Hematopoietic multipotent progenitor cell treated with erythropoietin and hydrocortisone succinate and interleukin-3 and kit ligand, for 17 days (in vitro differentiated cells): ENCODE results near the gene ZSCAN30.

Experiments used
- DNase-seq: peaks from one replicate; pipeline ENCODE4 v3.0.0-alpha.2; 2015; ENCODE audit warnings: low spot score

The ZSCAN30 gene

GRCh38 chr18:35290094-35290735 is at the start of gene ZSCAN30:
ZSCAN30 (minus strand) TSS chr18:35290229; CDS start chr18:35264352, 25,877 bp downstream.
- peak; percentile 92 for DNase-seq

DNA sequence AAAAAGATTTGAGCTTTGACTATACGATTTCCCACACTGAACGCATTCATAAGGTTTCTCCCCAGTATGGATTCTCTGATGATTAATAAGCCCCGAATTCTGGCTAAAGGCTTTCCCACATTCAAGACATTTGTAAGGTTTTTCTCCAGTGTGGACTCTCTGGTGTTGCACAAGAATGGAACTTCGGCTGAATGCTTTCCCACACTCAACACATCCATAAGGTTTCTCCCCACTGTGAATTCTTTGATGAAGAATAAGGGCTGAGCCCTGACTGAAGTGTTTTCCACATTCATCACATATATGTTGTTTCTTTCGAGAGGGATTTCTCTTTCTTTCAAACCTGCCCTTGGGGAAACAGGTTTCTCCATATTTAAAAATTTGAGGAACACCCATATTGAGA is 47.3 kb upstream of the ZSCAN30 start:
- DNase-seq, result no peak

GRCh38 chr18:35335866-35336265 is 45.8 kb upstream of the ZSCAN30 start:
- DNase-seq, result no peak

DNA sequence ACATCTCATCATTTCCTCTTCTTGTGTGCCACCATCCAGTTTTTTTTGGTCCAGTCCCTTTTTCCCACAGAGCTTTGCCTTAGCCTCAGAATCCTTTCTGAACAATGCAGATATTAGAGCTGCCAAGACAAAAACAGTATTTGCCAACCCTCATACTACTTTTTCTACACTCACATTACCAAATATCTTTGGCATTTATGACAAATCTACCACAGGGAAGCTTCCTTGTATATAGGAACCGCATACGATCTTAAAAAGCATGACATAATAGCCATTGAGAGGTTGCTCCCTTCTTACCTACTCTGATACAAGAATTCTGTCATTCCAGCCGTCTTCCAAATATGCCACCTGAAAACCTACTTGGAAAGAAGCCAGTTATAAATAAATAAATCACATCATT is 44.8 kb upstream of the ZSCAN30 start:
- no peak for DNase-seq

DNA sequence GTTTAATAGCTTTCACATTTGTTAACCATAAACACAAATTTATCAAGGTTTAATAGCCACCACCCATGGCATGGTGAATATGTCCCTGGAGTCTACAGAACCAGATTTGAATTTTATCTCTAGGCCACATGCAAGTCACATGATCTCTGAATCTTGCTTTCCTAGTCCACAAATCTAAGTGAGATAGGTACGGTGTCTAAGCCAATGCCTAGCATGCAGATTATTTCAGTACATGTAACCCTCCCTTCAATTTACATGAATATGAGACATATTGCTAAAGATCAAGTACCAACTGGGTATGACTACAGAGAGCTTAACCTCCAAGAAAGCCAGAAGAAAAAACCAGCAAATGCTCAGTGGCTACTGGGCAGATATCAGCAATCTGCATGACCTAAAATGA is 44.2 kb upstream of the ZSCAN30 start:
- DNase-seq, result peak; percentile 83

DNA sequence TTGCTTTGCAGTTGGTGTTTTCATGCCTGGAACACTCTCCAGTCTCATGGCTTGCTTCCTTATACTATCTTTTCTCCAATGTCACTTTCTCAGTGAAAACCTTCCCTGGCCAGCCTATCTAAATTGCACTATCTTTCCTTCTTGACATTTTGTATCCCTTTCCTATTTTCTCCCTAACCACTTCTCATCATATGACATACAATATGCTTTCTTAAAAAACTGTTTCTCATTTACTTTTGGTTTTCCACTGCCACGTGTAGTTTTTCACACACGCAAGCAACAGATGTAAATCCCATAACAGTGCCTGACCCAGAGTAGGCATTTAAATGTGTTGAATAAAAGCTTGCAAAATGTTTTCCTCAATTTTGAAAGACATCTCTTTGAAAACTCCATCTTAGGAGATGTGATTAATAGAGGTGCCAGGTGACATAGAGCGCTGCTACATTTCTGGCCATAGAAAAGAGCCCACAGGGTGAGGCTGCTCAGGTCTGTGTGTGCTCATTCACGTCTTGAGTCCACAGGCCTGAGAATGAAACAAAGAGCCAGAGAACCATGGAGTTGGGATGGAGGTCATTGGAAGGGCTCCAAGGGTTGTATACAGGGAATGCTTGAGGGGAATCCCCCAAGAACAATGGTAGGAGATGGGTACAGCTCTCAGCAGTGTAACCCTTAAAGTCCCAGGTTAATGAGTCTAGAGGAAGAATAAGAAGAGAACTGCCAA is 41.5 kb upstream of the ZSCAN30 start:
- DNase-seq, result no peak

- no peak for DNase-seq
These were observed 38.8 kb upstream of the ZSCAN30 start for GRCh38 chr18:35328868-35329267.

- DNase-seq, result no peak
These were observed 36.8 kb upstream of the ZSCAN30 start for GRCh38 chr18:35326695-35327387.

- no peak for DNase-seq
These were observed 35.1 kb upstream of the ZSCAN30 start for GRCh38 chr18:35324926-35325655.

DNA sequence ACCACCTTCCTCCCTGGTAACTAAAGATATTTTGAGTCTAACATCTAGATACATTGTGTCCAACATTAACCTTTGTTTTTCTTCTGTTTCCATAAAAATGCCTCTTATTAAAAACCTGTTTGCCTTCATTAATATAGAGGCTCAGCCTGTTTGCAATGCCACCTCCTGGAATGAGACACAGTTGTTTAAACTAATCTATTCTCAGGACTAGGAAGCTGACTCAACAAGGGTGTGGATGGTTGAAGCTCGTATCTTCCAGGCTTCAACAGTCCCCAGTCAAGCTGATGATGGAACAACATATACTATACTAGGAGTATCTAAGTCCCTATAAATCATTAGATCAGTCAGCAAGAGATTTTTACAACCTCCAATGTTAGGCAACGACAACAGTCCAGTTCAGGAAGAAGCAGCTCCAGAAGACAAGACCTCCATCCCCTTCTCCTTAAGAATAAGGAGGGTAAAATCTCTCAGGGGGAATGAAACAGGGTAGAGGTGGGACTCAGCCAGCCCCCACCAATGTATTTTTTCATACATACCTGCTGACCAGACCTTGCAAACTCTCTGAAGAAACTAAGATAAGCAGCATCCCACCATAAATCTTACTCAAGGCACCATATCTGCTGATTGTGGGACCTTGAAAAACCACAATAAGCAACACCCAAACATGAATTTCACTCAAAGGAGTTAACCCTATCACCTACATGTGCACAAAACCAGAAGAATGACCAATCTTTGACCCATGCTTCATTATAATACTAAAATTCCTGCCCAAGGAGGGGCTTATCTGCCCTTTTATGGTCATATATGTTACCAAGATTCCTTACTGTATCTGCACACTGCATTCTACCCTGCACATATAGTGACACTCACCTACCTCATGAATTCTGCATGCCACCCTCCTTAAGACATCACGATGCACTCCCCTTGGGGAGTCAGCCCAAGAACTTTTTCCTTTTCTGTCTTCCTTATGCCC is 32.7 kb upstream of the ZSCAN30 start:
- peak; percentile 41 for DNase-seq

GRCh38 chr18:35311496-35311895 is 21.5 kb upstream of the ZSCAN30 start:
- DNase-seq, result no peak

DNA sequence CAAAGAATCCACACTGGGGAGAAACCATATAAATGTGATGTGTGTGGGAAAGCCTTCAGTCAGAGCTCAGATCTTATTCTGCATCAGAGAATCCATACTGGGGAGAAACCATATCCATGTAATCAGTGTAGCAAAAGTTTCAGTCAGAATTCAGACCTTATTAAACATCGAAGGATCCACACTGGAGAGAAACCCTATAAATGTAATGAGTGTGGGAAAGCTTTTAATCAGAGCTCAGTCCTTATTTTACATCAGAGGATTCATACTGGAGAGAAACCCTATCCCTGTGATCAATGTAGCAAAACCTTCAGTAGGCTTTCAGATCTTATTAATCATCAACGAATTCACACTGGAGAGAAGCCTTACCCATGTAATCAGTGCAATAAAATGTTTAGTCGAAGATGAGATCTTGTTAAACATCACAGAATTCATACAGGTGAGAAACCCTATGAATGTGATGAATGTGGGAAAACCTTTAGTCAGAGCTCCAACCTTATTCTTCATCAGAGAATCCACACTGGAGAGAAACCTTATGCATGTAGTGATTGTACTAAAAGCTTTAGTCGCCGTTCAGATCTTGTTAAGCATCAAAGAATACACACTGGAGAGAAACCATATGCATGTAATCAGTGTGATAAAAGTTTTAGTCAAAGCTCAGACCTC is 16.7 kb upstream of the ZSCAN30 start:
- DNase-seq, result no peak

DNA sequence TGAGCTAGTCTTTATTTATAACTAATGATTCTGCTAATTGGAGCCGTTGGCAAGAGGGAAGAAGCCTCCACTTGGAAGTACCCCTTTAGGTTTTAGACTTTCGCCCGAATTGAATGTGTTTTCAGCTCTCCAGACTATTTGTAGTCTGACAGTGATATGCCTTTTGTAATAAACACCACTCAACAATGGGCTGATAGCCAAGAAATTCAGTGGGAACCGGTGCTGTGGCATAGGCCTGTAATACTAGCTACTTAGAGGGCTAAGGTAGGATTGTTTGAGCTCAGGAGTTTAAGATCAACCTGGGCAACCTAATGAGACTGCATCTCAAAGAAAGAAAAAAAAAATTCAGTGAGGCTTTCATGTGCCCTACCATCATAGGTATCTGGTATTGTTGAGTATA is 13.6 kb upstream of the ZSCAN30 start:
- DNase-seq, result no peak

GRCh38 chr18:35296060-35296459 is 6.0 kb upstream of the ZSCAN30 start:
- DNase-seq, result no peak

DNA sequence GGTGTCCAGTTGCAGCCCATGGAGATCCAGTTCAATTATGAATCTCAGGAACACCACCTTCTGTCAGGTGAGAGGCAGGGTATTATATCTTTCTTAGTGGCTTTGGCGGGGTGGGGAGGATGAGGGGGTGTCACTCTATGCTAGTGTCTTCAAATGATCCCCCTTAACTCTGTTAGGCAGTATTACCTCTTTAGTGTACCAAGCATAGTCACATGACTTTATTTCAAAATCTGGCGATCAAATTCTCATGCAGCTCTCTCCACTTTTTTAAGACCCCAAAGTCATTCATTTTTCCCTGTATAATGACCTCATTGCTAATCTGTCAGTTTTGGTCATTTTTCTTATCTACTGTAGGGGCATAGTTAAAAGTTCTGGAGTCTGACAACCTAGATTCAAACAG is 1.1 kb upstream of the ZSCAN30 start:
- DNase-seq, result peak; percentile 9

DNA sequence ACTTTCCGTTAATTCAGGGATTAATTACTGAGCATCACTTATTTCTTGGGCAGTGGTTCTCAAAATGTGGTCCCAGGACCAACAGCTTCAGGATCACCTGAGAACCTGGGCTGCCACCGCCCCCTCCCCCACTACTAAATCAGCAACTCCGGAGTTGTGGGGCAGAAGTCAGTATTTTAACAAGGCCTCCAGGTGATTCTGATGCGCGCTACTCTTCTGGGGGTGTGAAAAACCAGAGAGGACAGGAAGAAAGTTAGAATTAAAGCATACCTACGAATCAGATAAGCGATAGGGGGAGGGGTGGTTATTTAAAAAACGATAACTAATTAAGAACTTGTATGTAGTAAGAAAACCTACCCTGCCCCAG is 319 bp downstream of the ZSCAN30 start:
- DNase-seq, result no peak

GRCh38 chr18:35289293-35289692 is 736 bp downstream of the ZSCAN30 start:
- no peak for DNase-seq

DNA sequence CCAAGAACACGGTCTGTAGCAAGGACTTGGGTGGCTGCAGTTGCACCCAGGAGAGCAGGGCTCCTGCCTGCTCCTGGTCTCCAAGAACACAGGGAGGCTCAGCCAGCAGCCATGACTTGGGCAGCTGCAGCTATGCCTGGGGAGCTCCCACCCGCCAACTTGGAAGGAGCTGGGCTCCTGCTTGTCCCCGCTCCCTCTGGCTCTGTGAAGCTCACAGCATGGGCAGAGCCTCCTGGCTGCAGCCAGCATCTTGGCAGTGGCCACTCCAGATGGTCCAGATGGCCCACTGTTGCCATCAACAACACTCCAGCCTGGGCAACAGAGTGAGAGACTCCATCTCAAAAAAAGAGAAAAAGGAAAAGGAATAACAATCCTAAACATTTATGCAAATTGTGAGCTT is 5.2 kb downstream of the ZSCAN30 start:
- DNase-seq, result no peak

GRCh38 chr18:35283923-35284794 is 5.9 kb downstream of the ZSCAN30 start:
- no peak for DNase-seq

DNA sequence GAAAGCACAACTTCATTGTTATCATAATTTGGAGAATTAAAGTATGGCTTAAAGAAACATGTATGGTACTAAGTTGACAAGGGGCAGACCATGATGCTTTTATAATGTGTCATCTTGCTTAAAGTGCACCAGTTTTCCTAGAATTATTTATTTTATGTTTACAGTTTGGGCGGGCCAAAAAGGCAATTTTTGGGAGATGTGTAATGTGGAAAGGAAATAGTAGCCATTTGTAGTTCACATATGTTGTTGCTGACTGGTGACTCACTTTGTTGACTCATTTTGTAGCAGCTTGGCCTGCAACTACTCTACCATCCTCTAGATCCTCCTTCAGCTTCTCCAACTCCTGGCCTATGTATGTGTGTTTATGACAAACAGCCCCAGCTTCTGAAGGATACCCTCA is 7.7 kb downstream of the ZSCAN30 start:
- DNase-seq, result no peak
